GM06990 (cell line): ENCODE results near the gene MCEMP1.
A peak's percentile ranks its signal among the peaks of the same experiment; 100 is the strongest.

Experiments
- DNase-seq: peaks from one replicate; pipeline ENCODE4 v3.0.0-alpha.2; 2011; ENCODE audit not compliant: insufficient read length; ENCODE audit errors: extremely low read depth
- H3K27me3 ChIP-seq: replicated peaks from 2 replicates; pipeline ENCODE4 v1.6.0; 2011; ENCODE audit warnings: low read length; ENCODE audit not compliant: control insufficient read depth, insufficient read depth
- H3K36me3 ChIP-seq: 2 replicates; pipeline ENCODE4 v1.5.1; 2011; ENCODE audit warnings: low read length; ENCODE audit not compliant: control insufficient read depth, insufficient read depth
- H3K4me3 ChIP-seq: replicated peaks from 2 replicates; pipeline ENCODE4 v1.5.1; 2011; ENCODE audit warnings: low read depth, mild to moderate bottlenecking, control low read depth, low read length
- CTCF ChIP-seq: IDR thresholded peaks from 2 replicates; pipeline ENCODE4 v1.5.1; 2011; ENCODE audit warnings: low read length, control low read depth, mild to moderate bottlenecking, inconsistent platforms; ENCODE audit not compliant: insufficient read depth, poor library complexity, severe bottlenecking

MCEMP1 gene

DNA sequence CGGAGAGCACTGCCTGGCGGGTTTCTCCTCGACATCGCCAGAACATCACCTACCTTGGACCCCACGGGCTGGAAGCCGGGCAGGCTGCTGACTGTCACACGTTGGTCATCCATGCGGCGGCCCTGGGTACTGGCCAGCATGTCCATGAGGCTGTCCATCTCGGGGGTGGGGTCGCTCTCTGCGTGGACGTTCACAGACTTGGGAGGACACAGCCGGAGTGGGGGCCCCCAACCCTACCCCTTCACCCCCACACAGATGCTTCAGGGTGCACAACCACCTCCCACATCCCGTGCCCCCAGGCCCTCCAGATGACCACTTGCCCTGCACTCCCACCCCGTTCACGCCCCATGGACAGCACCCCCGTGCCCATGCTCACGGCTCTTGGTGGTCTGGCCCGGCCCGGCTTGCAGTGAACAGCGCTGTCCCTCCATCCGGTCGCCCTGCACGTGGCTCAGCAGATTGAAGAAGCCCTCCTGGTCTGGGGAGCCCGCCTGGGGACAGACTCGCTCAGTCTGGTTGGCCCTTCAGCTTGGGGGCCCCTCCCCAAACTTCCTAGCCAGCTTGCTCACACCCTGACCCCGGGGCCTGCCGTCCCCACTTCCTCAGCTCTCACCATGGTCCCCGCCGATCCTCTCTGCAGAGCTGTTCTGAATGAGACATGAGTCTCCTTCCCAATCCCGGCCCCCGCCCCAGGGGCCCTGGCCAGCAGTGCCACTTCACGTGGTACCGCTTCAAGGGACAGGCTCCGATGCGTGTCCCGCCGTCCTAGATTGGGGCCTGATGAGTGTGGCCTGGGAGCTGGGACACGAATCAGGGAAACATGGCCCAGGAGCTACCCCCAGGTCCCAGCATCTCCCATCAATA lies 44.3 kb upstream of the MCEMP1 start:
- H3K36me3 ChIP-seq = peaks cover 2% of the 10 kb centered on the region; the same call in 1 of the 2 replicates
- no peaks in the 10 kb centered on the region for H3K27me3 ChIP-seq
- no peak overlapping the region for H3K4me3 ChIP-seq
- no peak for TF ChIP-seq CTCF
- no peak for DNase-seq

- Histone ChIP-seq H3K4me3 (no peak within 1 kb of the TSS), H3K36me3 (peaks cover 1% of the 10 kb centered on the region; the same call in 1 of the 2 replicates), H3K27me3 (no peaks in the 10 kb centered on the region)
- TF ChIP-seq CTCF = no peak
- no peak for DNase-seq
Observed at GRCh38 chr19:7633698-7634097, 43.2 kb upstream of the MCEMP1 start, which contains the start of gene PCP2. Gene PCP2, minus strand, starts transcription at chr19:7633719. Its CDS starts 262 bp downstream, at chr19:7633457.

GRCh38 chr19:7635670-7636069 lies 41.2 kb upstream of the MCEMP1 start:
- no peak for DNase-seq
- no peak overlapping the region for H3K4me3 ChIP-seq
- no peaks in the 10 kb centered on the region for H3K27me3 ChIP-seq
- TF ChIP-seq CTCF = no peak
- H3K36me3 ChIP-seq = peaks cover 4% of the 10 kb centered on the region

- Histone ChIP-seq H3K27me3 (no peaks in the 10 kb centered on the region), H3K4me3 (peak overlapping the region; percentile 90), H3K36me3 (peaks cover 6% of the 10 kb centered on the region)
- DNase-seq = no peak
- no peak for TF ChIP-seq CTCF
Observed at GRCh38 chr19:7636317-7636690, 40.6 kb upstream of the MCEMP1 start.

DNA sequence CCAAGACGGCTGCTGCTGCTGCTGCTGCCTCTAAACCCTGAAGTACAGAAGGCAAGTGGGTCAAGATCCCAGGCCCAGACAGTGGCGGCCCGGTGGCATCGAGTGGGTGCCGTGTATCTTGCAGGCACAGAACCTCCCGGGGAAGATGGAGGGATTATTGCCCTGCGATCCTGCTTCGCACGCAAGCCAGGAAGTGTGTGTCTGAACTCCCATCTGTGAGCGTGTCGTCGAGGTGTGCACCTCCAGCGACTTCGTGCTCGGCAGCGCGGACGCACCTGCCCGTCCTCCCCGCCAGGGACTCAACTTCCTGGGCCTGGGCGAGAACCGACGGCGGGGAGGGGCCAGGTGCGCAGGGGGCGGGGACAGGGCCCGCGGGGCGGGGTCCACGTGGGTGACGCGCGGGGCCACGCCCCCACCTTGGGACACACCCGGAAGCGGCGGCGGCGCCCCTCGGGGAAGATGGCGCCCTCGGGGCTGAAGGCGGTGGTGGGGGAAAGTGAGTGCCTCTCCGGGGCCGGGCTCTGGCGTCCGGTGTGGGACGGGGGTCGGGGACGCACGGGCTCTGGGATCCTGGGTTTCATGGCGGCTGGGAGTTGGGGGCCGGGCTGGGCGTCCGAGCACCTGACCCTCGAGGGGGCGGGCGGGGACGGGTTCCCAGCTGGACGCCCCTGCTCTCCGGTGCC lies 40.1 kb upstream of the MCEMP1 start, which contains the start of gene STXBP2:
Gene STXBP2 (plus strand): TSS at position 420 of the 683 bp plus-strand sequence. CDS start 40 bp downstream, at position 460.
- peak; percentile 89 for DNase-seq
- H3K4me3 ChIP-seq = peak within 1 kb of the TSS; percentile 90
- no peaks in the 10 kb centered on the region for H3K27me3 ChIP-seq
- H3K36me3 ChIP-seq = peaks cover 6% of the 10 kb centered on the region
- TF ChIP-seq CTCF = no peak
